Spleen (tissue), 11 donors: Measurements from ENCODE around the gene SHC2. TPM values are rescaled to one million over a fixed set of nuclear protein-coding genes. Genes with fewer than 3 reads are reported as not detected.
"Not testable (repeated sequence)": the region's sequence is repeated elsewhere in the genome, so short reads cannot be mapped to it uniquely, and the experiment has no call there.

Experiments used
- DNase-seq: peaks from one replicate; pipeline ENCODE4 v3.0.0-alpha.2; 2020
- H3K27ac ChIP-seq, 8 donors: fragments of 200-600 bp; sonication (generic) in 7 of 8; 1 replicate in 4 of 8; 2 replicates in 4 of 8; pipeline versions ENCODE4 v1.5.0 to v1.8.0; 2016 to 2021; ENCODE audit warnings: inconsistent platforms in 4 of 8, mild to moderate bottlenecking in 4 of 8, moderate library complexity in 1 of 8
- H3K27me3 ChIP-seq, 7 donors: fragments of 200-600 bp; sonication (generic) in 6 of 7; replicated peaks in 1 of 7; 1 replicate in 4 of 7; 2 replicates in 3 of 7; pipeline versions ENCODE4 v1.5.0 to v1.8.0; 2016 to 2021; ENCODE audit warnings: inconsistent platforms in 3 of 7, mild to moderate bottlenecking in 1 of 7
- H3K36me3 ChIP-seq, 6 donors: fragments of 200-600 bp; sonication (generic) in 5 of 6; 1 replicate in 4 of 6; 2 replicates in 2 of 6; pipeline versions ENCODE4 v1.5.0 to v1.8.0; 2016 to 2021; ENCODE audit warnings: inconsistent platforms in 2 of 6
- H3K4me1 ChIP-seq, 6 donors: fragments of 200-600 bp; sonication (generic) in 5 of 6; 1 replicate in 3 of 6; 2 replicates in 3 of 6; pipeline versions ENCODE4 v1.5.0 to v1.8.0; 2016 to 2021; ENCODE audit warnings: inconsistent platforms in 3 of 6
- H3K4me3 ChIP-seq, 8 donors: fragments of 200-600 bp; sonication (generic) in 7 of 8; 1 replicate in 4 of 8; 2 replicates in 4 of 8; pipeline versions ENCODE4 v1.5.0 to v1.8.0; 2016 to 2021; ENCODE audit warnings: inconsistent platforms in 4 of 8, mild to moderate bottlenecking in 4 of 8, moderate library complexity in 2 of 8
- H3K9me3 ChIP-seq, 8 donors: fragments of 200-600 bp; sonication (generic) in 7 of 8; 1 replicate in 4 of 8; 2 replicates in 4 of 8; pipeline versions ENCODE4 v1.5.0 to v1.8.0; 2016 to 2021; ENCODE audit warnings: inconsistent platforms in 4 of 8
- POLR2A ChIP-seq, 3 donors: fragments of 450-650 bp; IDR thresholded peaks; one replicate each; pipeline ENCODE4 v1.5.1; 2017; ENCODE audit warnings: antibody characterized with exemption in 3 of 3, mild to moderate bottlenecking in 1 of 3
- POLR2AphosphoS5 ChIP-seq, 3 donors: sonication (generic); formaldehyde crosslinking; IDR thresholded peaks; one replicate each; pipeline ENCODE4 v1.5.1; 2017; ENCODE audit warnings: antibody characterized with exemption in 3 of 3
- WGBS, 5 donors: extraction: QIAGEN DNeasy Blood & Tissue Kit in 3 of 5; methylation state at CpG; one replicate each; pipeline versions ENCODE4 v1.1.5 to v1.1.7; 2013 to 2018; 5-methylcytosine and 5-hydroxymethylcytosine counted together
- intact Hi-C: fragments of 100-400 bp; cut with DNase I; formaldehyde crosslinking; loops from one replicate; pipeline ENCODE4 v1.15.0; 2023; ENCODE audit warnings: low total_unique reads
- polyA plus RNA-seq, 3 donors: library from polyadenylated mRNA; stranded (reverse); fragments of 200-250 nt; gene quantifications; one replicate each; pipeline ENCODE4 v1.2.1, GENCODE V29; 2013
- total RNA-seq, 7 donors: library from RNA; depleted of rRNA in 3 of 7; stranded (reverse); fragments of >200 nt in 3 of 7; fragmentation: NEBNext Ultra II Directional in 4 of 7; extraction: Animal tissue kit (Norgen Biotek cat#: 25700) in 4 of 7; gene quantifications; one replicate each; pipeline versions ENCODE4 v1.1.0 to v1.2.1, GENCODE V29; 2016 to 2021
- TF ChIP-seq, protein P1 (sequence below), 11 experiments: fragments of 200-600 bp in 7 of 11; fragments of 450-650 bp in 4 of 11; sonication (generic) in 4 of 11; IDR thresholded peaks in 8 of 11; conservative IDR thresholded peaks in 3 of 11; 1 replicate in 7 of 11; 2 replicates in 4 of 11; pipeline versions ENCODE4 v1.4.0 to v1.8.0; 2016 to 2021; ENCODE audit warnings: antibody characterized with exemption in 11 of 11, inconsistent platforms in 4 of 11, mild to moderate bottlenecking in 1 of 11
- donor health status: healthy with polysubstance abuse.
- donor health status: DM: no; HTN: no; CAD: no; lungs with moderate emphysema.
- donor health status: DM: no; HTN: no; CAD: no.
- donor health status: Bipolar disorder and iron deficiency.
- donor health status: healthy.
- donor health status: DM: no; HTN: no; CAD: no.
- donor health status: DM: yes; HTN: yes; CAD: no.

SHC2 gene
- total and polyA plus RNA-seq, 10 donors, result 19.6 to 123 (median 45.2) TPM

DNA sequence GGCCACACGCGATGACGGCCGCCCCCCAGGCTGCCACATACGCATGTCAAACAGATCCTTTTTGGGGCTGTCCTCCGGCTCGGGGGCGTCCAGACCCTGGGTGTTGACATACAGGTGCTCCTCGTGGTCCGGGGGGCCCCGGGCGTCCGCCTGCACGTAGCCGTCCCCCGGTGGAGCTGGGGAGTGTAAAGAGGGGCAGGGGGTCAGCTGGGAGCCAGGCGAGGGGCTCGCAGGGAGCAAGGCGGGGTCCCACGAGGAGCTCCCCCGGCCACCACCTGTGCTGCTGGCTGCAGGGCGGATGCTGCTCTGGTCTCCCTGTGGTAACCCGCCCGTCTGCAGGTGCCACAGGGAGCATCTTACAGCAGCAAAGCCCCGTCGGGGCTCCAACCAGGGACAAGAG, 35.8 kb downstream of the SHC2 start:
- H3K9me3 ChIP-seq, result no peaks in the 10 kb centered on the region
- H3K4me1 ChIP-seq, result peaks cover 0 to 7% (median 1%) of the 10 kb centered on the region in 6 donors

DNA sequence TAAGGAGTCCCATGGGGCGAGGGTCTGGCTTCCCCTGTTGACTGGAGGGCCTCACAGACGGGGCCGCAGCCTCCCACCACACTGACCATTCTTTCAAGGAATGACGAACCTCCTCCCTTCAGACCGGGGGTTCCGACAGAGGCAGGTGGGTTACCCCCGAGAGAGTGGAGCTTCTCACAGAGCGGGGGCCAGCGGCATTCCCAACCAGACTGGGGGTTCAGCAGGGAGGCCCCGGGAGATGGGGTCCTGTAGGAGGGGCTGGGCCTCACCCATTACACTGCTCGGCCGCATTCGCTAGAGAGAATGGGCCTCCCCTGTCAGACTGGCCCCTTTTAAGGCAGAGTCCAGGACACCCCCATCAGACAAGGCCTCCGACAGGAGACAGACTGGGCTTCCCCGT, 36.3 kb downstream of the SHC2 start:
- Histone ChIP-seq H3K4me1 (peaks cover 0 to 12% (median 5%) of the 10 kb centered on the region in 6 donors), H3K27ac (no peak overlapping the region), H3K4me3 (no peak overlapping the region), H3K9me3 (no peaks in the 10 kb centered on the region), H3K36me3 (peaks cover 0 to 7% (median 0%) of the 10 kb centered on the region in 6 donors), H3K27me3 (peaks cover 0 to 11% (median 0%) of the 10 kb centered on the region in 7 donors)
- WGBS, 5 donors, result 85 to 94% (median 92%) methylated on average over 9 to 15 of the region's 15 CpGs
- TF ChIP-seq POLR2AphosphoS5 (IDR thresholded peaks at IDR 0.05) (no peak), POLR2A (IDR thresholded peaks at IDR 0.05) (no peak)
- TF ChIP-seq, protein P1, sequence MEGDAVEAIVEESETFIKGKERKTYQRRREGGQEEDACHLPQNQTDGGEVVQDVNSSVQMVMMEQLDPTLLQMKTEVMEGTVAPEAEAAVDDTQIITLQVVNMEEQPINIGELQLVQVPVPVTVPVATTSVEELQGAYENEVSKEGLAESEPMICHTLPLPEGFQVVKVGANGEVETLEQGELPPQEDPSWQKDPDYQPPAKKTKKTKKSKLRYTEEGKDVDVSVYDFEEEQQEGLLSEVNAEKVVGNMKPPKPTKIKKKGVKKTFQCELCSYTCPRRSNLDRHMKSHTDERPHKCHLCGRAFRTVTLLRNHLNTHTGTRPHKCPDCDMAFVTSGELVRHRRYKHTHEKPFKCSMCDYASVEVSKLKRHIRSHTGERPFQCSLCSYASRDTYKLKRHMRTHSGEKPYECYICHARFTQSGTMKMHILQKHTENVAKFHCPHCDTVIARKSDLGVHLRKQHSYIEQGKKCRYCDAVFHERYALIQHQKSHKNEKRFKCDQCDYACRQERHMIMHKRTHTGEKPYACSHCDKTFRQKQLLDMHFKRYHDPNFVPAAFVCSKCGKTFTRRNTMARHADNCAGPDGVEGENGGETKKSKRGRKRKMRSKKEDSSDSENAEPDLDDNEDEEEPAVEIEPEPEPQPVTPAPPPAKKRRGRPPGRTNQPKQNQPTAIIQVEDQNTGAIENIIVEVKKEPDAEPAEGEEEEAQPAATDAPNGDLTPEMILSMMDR (IDR thresholded peaks at IDR 0.05 in 8 of 11, conservative IDR thresholded peaks at IDR 0.05 in 3 of 11), result no peak
- intact Hi-C loops, result no loop called here
- DNase-seq, result no peak

More for the DNA sequence above, 35.8 kb downstream of the SHC2 start:
- peaks cover 0 to 10% (median 0%) of the 10 kb centered on the region in 6 donors for H3K36me3 ChIP-seq
- H3K4me3 ChIP-seq, result no peak overlapping the region
- TF ChIP-seq POLR2AphosphoS5 (IDR thresholded peaks at IDR 0.05), result no peak
- no peak for TF ChIP-seq POLR2A (IDR thresholded peaks at IDR 0.05)
- TF ChIP-seq, protein P1 (IDR thresholded peaks at IDR 0.05 in 8 of 11, conservative IDR thresholded peaks at IDR 0.05 in 3 of 11), result no peak
- no peak for DNase-seq
- peaks cover 0 to 11% (median 0%) of the 10 kb centered on the region in 7 donors for H3K27me3 ChIP-seq
- no peak overlapping the region for H3K27ac ChIP-seq
- intact Hi-C loops, result no loop called here
- WGBS, 5 donors, result 91 to 97% (median 93%) methylated on average over 23 to 26 of the region's 26 CpGs

DNA sequence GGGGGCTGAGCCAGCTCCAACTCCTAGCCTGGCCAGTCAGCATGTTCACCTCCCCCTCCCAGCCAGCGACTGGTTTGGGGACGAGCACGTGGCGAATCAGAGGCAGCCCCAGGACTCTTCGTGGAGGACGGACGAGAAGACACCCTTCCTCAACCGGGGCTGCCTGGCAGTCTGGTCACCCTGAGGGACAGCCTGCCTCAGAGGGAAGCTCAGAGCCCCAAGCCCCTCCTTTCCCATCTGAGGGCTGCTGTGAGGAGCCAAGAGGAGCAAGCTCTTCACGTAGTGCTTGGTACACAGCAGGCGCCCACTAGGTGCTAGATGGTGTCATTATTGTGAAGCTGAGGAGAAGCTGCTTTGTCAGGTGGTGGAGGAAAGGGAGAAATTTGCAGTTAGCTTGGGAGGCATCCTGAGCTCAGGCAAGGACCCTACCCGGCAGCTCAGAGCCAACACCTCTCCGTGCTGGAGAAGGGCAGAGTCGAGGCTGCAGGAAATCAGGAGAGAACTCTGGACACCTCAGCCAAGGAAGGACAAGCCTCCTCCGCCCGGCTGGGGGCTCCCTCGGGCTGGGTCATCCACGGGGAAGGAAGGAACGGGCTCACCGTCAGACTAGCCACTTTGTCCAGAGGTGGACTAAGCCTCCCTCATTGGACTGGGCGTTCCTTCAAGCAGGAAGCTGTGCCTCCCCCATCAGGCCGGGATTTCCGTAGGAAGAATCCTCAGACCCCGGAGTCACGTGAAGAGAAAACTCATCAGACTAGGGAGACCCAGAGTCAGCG, 37.0 kb downstream of the SHC2 start:
- Histone ChIP-seq H3K36me3 (peaks cover 0 to 7% (median 0%) of the 10 kb centered on the region in 6 donors), H3K27me3 (peaks cover 0 to 11% (median 0%) of the 10 kb centered on the region in 7 donors), H3K4me1 (peaks cover 0 to 18% (median 5%) of the 10 kb centered on the region in 6 donors), H3K27ac (no peak overlapping the region), H3K4me3 (no peak overlapping the region), H3K9me3 (no peaks in the 10 kb centered on the region)
- intact Hi-C loops, result no loop called here
- TF ChIP-seq POLR2A (IDR thresholded peaks at IDR 0.05), result no peak
- TF ChIP-seq, protein P1 (IDR thresholded peaks at IDR 0.05 in 8 of 11, conservative IDR thresholded peaks at IDR 0.05 in 3 of 11), result no peak
- no peak for TF ChIP-seq POLR2AphosphoS5 (IDR thresholded peaks at IDR 0.05)
- no peak for DNase-seq
- 81 to 89% (median 86%) methylated on average over 25 of the region's 25 CpGs for WGBS, 5 donors

- Histone ChIP-seq H3K4me1 (peaks cover 0 to 19% (median 5%) of the 10 kb centered on the region in 6 donors), H3K27me3 (peaks cover 0 to 16% (median 0%) of the 10 kb centered on the region in 7 donors)
- H3K9me3 ChIP-seq, H3K27ac ChIP-seq, H3K36me3 ChIP-seq, intact Hi-C loops, DNase-seq, H3K4me3 ChIP-seq: not testable (repeated sequence)
- 67 to 85% (median 79%) methylated on average over 5 to 9 of the region's 9 CpGs for WGBS, 5 donors
Measured at GRCh38 chr19:422917-423226, 38.0 kb downstream of the SHC2 start.
